GM12801 (cell line): ENCODE data around the gene BRD9.

Experiments
- CTCF ChIP-seq: IDR thresholded peaks from one replicate; pipeline ENCODE4 v1.5.1; 2011; ENCODE audit warnings: control low read depth; ENCODE audit not compliant: insufficient read length; ENCODE audit errors: extremely low read depth

BRD9 gene

DNA sequence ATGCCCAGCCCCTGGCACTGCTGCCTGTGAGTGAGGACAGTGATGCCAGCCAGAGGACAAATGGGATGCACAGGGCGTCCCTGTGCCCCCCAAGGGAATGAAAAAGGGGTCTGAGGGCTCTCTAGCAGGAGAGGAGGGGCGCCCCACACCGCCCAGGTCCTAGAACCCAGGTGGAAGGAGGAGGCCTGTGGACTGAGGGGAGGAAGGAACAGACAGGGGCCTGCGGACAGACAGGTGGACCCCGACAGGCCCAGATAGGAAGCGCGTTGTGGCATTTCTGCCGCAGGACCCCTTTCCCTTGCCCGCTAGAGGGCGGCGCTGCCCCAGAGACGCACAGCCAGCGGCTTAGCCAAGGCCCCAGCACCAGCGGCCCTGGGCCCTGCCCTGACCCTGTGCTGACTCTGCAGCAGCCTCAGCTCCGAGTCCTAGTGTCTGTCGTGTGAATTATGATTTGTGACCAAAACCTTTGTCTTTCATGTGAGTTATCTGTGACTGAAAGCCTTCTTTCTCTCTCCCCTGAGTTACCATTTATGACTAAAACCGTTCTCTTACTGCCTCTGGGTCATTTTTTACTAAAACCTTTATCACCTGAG is 30.8 kb upstream of the BRD9 start:
- peak; percentile 54 for TF ChIP-seq CTCF

DNA sequence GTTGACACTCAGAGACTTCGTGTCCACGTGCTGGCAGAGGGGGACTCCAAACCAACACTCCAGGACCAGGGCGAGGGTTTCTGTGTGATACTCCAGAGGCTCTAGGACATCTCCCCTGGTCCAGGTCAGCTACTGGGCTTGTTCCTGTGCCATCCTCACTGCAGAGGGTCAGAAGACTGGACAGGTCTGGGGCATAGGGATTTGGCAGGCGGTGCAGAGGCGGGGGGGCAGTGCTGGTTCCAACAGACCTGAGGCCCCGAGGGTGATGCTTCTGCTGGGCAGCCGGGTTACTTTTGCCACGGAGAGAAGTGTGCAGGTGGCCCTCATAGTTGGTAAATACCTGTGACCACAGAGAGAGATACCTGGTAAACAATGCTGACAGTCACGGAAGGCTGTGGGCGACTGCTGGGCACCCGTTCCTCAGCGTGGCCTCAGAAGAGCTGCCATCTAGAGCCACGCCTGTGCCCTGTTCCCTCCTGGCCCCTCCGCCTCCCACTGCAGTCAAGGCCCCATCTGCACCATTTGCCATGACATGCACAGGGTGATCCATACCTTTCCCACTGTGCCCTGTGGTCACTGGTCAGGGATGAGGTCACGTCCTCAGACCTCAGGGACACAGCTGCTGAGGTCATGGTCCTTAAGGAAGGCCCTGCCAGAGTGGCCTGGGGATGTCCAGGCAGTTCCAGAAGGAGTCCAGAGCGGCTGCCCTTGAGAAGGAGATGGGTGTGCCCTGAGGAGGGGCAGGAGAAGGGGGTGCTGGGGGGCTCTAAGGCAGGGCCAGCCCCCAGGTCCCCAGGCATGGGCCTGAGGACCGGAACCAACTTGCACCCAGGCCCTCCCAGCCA is 30.1 kb upstream of the BRD9 start:
- no peak for TF ChIP-seq CTCF

- no peak for TF ChIP-seq CTCF
These were observed 29.1 kb upstream of the BRD9 start for GRCh38 chr5:921456-922435.

- no peak for TF ChIP-seq CTCF
These were observed 27.7 kb upstream of the BRD9 start for GRCh38 chr5:920321-920720.

DNA sequence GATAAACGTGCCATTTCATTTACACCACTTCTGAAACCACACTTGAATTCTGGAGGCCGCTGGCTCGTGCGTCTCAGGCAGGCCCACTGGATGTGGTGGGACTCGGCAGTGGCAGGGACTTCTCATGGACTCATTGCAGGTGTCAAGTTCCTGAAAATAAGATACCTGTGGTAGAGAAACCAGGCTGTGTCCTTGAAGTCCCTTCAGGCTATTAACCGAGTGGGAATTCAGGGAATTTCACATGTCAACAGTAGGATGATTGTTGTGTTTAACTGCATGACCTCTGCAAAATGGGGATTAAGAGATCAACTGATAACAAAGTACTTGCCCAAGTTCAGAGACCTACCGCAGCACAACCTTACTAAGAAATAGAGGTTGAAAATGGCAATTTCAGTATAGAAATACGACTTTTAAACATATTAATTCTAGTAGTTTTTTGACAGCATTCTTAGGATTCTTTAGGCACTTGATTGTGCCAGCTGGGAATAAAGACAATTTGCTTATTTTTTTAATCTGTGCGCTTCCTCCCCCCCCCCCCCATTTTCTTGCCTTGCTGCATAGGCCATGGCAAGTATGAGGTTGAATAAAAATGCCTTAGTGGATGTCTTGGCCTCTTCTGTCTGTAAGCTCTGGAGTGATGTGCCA is 26.9 kb upstream of the BRD9 start:
- TF ChIP-seq CTCF, result no peak

DNA sequence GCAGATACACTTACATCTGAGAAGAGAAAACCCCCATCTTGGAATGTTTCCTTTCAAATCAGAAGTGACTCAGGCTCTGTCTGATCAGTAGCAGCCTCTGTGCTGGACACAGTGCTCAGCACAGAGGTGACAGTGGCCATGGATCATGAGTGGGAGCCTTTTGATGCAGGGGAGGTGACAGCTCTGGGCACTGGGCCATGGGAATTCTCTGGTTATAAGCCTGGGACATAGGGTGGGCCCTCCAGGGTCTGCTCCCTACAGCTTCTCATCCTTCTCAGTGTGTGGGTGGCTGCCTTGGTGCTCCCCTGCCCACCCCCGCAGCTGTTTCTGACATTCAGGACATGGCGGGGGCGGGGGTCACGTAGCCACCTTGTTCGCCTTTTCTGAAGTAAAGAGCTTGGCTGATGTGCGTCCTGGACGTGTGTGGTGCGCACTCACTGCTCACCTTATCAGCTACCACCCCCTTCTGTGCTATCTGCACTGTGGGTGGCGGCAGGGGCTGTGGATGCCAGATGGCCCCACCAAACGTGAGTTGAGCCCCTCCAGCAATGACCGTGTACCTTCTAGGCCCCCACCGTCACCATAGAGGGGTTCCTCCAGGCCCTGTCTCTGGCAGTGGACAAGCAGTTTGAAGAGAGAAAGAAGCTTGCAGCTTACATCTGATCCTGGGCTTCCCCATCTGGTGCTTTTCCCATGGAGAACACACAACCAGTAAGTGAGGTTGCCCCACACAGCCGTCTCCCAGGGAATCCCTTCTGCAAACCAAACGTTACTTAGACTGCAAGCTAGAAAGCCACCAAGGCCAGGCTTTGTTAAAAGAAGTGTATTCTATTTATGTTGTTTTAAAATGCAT is 24.1 kb upstream of the BRD9 start:
- TF ChIP-seq CTCF, result no peak
